ENCODE results near the gene CYP8B1. TPM values are rescaled to one million over a fixed set of nuclear protein-coding genes. Genes with fewer than 3 reads are reported as not detected.

CYP8B1 gene
- total and polyA plus RNA-seq, 2 of the 8 experiments (the other 6 are each of a cell fraction or from before 2014, with no cell fraction given): not detected

DNA sequence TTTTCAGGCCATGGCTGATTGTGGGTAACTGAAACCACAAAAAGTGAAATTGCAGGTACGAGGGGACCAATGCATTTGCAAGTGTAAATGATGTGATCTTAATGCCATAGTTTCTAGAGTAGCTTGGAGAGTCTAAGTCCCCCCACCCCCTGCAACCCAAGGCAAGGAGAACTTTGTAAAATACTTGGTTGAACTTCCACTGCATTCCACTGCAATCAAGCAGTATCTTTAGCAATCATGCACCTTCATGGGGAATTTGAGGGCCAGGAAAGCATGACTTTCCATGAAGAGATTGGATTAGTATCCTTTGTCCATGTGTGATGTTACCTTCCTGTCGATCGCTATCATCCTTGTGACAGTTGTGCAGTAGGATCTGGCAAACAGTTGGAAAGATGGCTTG is 11.4 kb upstream of the CYP8B1 start:
- ChIA-PET CTCF (ENCODE audit: partially characterized antibody) (no interaction called here), POLR2A (ENCODE audit: partially characterized antibody) (no interaction called here)
- no peak overlapping the region for H2AFZ ChIP-seq (ENCODE audit: low read length)
- no peak overlapping the region for H4K5ac ChIP-seq (ENCODE audit: insufficient read length, low read depth, low read length)
- peaks cover 4 to 15% (median 6%) of the 10 kb centered on the region in 4 experiments; a peak in 6 of 7 replicates for H3K4me1 ChIP-seq (replicated peaks in 1 of 4; ENCODE audit: control insufficient read depth in 3 of 4, insufficient read depth in 4 of 4, low read length in 3 of 4)
- H2BK20ac ChIP-seq (ENCODE audit: low read length): peak overlapping the region; percentile 89
- no peaks in the 10 kb centered on the region for H3K79me2 ChIP-seq (ENCODE audit: control insufficient read depth in 1 of 2, insufficient read depth in 2 of 2, low read length in 2 of 2)
- TF ChIP-seq HDAC2 (IDR thresholded peaks at IDR 0.05; ENCODE audit: borderline replicate concordance in 1 of 2, low read depth in 2 of 2, low read length in 2 of 2): no peak
- no peak for TF ChIP-seq BACH1 (IDR thresholded peaks at IDR 0.05; ENCODE audit: low read length)
- TF ChIP-seq RNF2 (IDR thresholded peaks at IDR 0.05; ENCODE audit: borderline replicate concordance, low read depth, low read length, missing control alignments, poor library complexity, severe bottlenecking): no peak
- no peak for TF ChIP-seq SP2 (IDR thresholded peaks at IDR 0.05; ENCODE audit: low read length)
- TF ChIP-seq E2F6 (IDR thresholded peaks at IDR 0.05): no peak
- TF ChIP-seq KDM1A (IDR thresholded peaks at IDR 0.05; ENCODE audit: borderline replicate concordance, low read length): no peak
- no peak for TF ChIP-seq TCF12 (IDR thresholded peaks at IDR 0.05; ENCODE audit: low read depth, low read length)
- no peak for TF ChIP-seq RXRA (IDR thresholded peaks at IDR 0.05; ENCODE audit: insufficient read depth, low read depth, low read length)
- TF ChIP-seq RBBP5 (IDR thresholded peaks at IDR 0.05; ENCODE audit: borderline replicate concordance, low read depth, low read length): no peak
- TF ChIP-seq TAF1 (IDR thresholded peaks at IDR 0.05; ENCODE audit: low read depth, low read length): no peak
- no peaks in the 10 kb centered on the region for H3K79me1 ChIP-seq (ENCODE audit: low read depth, low read length)
- H3K14ac ChIP-seq (ENCODE audit: insufficient read length): no peak overlapping the region
- peak overlapping the region; percentile 21; the same call in 1 of the 2 replicates for H2BK12ac ChIP-seq (ENCODE audit: low read depth, low read length)
- no peaks in the 10 kb centered on the region for H3K9me3 ChIP-seq (ENCODE audit: insufficient read depth in 2 of 2, low read depth in 1 of 2, low read length in 1 of 2)
- DNase-seq (ENCODE audit: low read depth in 1 of 2, low spot score in 2 of 2) (no peak), FAIRE-seq (no peak)
- no peak overlapping the region for H4K8ac ChIP-seq (ENCODE audit: extremely low read depth, insufficient read depth, low read length)
- H4K20me1 ChIP-seq (replicated peaks in 1 of 2; ENCODE audit: control insufficient read depth in 1 of 2, insufficient read depth in 2 of 2, low read length in 2 of 2): no peaks in the 10 kb centered on the region
- H3K4ac ChIP-seq (replicated peaks; ENCODE audit: insufficient read length, low read depth, low read length): no peak overlapping the region
- no peak overlapping the region for H3K9ac ChIP-seq (replicated peaks in 1 of 4; ENCODE audit: extremely low read depth in 1 of 4, low read depth in 3 of 4, low read length in 3 of 4)
- H3K56ac ChIP-seq (replicated peaks; ENCODE audit: insufficient read length, low read depth, low read length): no peak overlapping the region
- WGBS, 2 experiments (ENCODE audit: extremely low coverage in 1 of 2, insufficient coverage in 1 of 2, insufficient read length in 1 of 2, insufficient replicate concordance in 2 of 2, low coverage in 1 of 2, low lambda C conversion rate in 2 of 2, missing lambda C conversion rate in 1 of 2): 87% methylated on average over 3 of the region's 3 CpGs; no CpG with 5 or more reads in 1 of the 2 experiments
- H3K27ac ChIP-seq (ENCODE audit: low read depth, low read length): no peak overlapping the region
- no peak overlapping the region for H2BK5ac ChIP-seq (ENCODE audit: low read depth, low read length)
- H3K4me2 ChIP-seq (ENCODE audit: insufficient read depth in 1 of 2, low read depth in 2 of 2, low read length in 2 of 2): no peak overlapping the region
- H2AK5ac ChIP-seq (ENCODE audit: low read depth, low read length): no peak overlapping the region
- H3K4me3 ChIP-seq (ENCODE audit: extremely low read depth in 1 of 4, insufficient read depth in 2 of 4, low read depth in 3 of 4, low read length in 4 of 4): no peak overlapping the region
- H3K27me3 ChIP-seq (replicated peaks in 1 of 4; ENCODE audit: control insufficient read depth in 3 of 4, extremely low read depth in 1 of 4, insufficient read depth in 3 of 4, low read length in 3 of 4): no peaks in the 10 kb centered on the region
- H3K23me2 ChIP-seq (ENCODE audit: low read depth, low read length): no peaks in the 10 kb centered on the region; the same call in 1 of the 2 replicates
- no peak overlapping the region for H4K91ac ChIP-seq (replicated peaks; ENCODE audit: insufficient read length, low read length)
- H2BK120ac ChIP-seq (replicated peaks; ENCODE audit: low read depth, low read length): peak overlapping the region; percentile 44
- no peak overlapping the region for H3K23ac ChIP-seq (ENCODE audit: insufficient read length)
- H2BK15ac ChIP-seq (ENCODE audit: low read length): peak overlapping the region; percentile 96; the same call in 1 of the 2 replicates
- 0 out of 2 replicates have a peak overlapping the region, but pooled peaks have one; percentile 13 for H3K18ac ChIP-seq (ENCODE audit: extremely low read depth, low read length)
- H3K36me3 ChIP-seq (ENCODE audit: control insufficient read depth in 2 of 4, insufficient read depth in 4 of 4, low read length in 3 of 4): no peaks in the 10 kb centered on the region; a peak in 1 of 8 replicates

Data from H1 (cell line).